Measurements from ENCODE around the gene EIF4A3.

Gene EIF4A3

DNA sequence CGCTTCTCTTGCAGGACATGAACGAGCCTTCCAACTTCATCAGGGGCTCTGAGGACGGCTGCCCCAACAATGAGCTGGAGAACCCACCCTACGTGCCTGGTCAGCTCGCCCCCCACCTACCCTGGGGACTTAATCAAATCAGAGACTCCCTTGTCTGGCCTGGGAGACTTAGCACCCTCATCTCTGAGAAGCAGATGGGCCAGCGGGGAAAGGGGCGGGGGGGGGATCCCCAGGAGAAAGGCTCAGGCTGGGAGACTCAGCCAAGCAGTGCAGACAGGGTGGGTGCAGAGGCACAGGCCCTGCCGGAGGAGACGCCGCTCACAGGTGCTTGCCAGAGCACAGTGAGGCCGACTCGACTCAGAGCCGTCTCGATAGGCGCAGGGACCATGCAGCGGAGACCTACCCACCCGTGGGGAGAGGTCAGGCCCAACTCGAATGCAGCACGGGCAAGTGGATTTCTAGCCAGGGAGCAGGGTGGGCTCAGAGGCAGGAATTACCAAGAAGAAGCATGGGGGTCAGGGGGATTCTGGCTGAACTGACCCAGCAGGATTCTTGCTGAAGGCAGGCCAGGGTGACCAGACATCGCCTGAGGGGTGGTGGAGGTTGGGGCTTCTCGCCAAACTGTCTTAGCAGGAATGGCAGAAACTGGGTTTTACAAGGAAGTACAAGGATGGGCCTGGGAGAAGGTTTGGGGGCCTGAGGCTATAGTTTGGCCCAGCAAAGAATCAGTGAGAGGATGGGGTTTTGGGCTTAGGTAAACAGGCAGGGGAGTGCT lies 35.8 kb downstream of the EIF4A3 start:
- DNase-seq = no peak

DNA sequence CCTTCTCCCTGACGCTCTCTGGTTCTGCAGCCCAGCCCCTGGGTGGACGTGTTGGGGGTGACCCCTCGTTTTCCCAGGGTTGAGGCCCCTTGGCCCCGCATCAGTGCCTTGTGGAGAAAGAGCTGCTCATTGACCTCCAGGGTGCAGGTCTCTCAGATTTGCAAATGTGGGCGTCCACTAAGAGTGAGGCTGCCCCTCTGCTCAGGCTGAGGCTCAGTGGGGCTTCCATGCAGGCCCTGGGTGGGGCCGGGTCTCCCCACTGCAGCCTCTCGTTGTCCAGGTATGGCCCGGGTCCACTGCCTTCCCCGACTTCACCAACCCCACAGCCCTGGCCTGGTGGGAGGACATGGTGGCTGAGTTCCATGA lies 36.5 kb downstream of the EIF4A3 start:
- no peak for DNase-seq

DNA sequence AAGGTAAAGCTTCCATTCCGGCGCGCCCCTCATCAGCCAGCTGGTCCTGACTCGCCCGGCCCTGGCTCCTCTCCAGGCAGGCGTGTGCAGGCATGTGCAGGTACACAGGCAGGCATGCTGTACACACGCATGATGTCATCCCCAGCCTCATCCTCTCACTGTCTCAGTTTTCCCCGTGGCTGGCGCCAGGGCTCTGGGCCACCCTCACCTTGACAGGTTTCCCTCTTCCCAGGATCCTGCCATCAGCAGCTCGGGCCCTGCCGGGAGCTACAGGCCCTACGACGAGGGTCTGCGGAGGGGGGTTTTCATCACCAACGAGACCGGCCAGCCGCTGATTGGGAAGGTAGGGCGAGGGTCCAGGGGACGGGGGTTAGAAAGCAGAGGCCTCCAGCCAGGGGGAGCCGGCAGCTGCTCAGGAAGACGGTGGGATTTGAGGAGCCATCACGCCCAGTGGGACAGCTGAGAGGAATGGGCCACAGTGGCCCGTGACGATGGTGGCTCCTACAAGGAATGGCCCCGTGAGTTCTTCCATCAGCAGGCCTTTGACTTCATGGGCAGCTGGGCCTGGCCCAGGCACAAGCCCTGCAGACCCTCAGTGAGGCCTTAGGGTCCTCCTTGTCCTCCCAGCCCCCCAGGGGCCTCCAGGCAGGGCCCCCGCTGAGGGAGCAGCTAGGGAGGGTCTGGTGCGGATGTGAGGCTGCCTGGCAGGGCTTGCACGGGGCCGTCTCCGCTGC lies 37.0 kb downstream of the EIF4A3 start:
- DNase-seq = no peak

DNA sequence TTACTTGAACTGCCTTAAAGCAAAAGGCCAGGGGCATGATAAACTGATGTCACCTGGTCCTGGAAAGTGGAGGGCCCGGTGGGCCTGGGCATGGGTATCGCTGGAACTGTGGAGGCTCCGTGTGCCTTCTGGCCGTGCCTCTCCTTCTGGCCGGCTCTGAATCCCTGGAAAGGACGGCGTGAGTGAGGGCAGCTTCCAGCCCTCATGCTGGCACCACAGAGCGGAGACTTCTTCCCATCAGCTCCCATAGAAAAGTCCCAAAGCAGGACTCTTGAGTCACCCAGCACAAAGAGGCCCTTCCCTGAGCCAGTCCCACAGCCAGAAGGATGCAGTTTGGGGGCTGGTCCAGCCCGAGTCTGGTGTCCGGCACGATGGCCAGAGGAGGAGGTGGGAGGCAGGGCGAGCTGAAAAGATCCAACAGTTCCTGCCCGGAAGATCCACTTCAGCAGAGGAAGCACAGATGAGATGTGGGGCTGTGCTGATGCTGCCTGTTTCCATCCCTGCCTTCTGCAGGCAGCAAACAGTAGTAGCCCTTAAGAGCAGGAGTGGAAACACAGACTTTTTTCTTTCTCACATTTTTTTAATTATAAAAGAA lies 37.8 kb downstream of the EIF4A3 start:
- DNase-seq = no peak

DNA sequence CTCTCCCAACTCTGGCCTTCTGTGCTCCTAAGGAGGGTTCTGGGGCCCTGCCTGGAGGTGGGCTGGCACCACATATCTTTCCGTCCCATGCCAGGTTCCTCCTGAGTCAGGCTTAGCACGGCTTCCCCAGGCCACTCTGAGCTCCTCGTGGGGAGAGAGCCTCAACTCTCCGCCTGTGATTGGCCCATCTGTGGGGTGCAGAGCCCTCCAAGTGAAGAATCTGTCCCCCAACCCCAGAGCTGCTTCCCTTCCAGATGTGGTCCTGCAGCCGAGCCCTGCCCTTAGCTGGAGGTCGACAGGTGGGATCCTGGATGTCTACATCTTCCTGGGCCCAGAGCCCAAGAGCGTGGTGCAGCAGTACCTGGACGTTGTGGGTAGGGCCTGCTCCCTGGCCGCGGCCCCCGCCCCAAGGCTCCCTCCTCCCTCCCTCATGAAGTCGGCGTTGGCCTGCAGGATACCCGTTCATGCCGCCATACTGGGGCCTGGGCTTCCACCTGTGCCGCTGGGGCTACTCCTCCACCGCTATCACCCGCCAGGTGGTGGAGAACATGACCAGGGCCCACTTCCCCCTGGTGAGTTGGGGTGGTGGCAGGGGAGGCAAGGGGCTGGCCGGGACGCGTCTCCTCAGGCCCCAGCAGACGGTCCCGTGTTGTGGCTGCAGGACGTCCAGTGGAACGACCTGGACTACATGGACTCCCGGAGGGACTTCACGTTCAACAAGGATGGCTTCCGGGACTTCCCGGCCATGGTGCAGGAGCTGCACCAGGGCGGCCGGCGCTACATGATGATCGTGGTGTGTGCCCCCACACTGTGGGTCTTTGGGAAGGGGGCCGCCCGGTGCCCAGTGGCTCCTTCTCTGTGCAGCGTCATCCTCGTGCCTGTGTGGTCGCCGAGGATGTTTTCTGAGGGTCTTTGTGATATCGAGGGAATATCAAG lies 38.6 kb downstream of the EIF4A3 start:
- DNase-seq = no peak

DNA sequence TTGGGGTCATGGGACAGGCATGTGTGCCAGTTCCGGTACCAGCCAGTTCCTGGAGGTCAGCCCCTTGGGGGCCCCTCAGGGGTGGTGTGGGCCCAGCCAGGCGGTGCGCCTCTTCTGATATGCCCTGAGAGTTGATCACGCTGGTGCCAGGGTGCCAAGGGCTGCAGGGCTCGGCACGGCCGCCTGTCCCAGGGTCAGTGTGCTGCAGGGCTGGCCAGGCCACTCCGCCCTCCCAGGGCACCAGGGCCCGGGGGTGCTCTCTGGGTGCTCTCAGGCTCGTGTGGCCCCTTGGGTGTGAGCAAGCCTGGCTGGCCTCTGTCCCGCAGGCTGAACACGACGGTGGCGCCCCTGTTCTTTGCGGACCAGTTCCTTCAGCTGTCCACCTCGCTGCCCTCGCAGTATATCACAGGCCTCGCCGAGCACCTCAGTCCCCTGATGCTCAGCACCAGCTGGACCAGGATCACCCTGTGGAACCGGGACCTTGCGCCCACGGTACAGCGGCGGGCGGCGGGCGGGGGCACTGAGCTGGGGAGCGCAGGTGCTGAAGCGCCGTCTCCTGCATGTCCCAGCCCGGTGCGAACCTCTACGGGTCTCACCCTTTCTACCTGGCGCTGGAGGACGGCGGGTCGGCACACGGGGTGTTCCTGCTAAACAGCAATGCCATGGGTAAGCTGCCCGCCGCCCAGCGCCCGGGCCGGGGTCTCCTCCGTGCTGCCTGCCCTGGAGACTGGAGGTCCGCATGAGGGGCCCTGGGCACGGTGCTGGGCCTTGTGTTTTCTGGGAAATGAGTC lies 39.5 kb downstream of the EIF4A3 start:
- DNase-seq = no peak

DNA sequence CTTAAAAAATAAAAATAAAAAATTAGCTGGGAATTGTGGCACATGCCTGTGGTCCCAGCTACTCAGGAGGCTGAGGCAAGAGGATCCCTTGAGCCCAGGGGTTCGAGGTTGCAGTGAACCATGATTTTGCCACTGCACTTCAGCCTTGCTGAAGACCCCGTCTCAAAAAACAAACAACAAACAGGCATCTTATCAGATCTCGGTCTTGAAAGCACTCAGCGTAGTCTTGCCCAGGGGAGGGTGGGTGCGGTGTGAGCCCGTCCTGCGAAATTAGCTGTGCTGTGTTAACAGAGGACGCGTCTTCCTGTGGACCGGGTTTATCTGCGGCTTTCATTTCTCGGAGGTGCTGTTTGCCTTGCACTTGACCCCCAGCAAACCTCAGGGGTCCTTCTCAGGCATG lies 40.2 kb downstream of the EIF4A3 start:
- no peak for DNase-seq

DNA sequence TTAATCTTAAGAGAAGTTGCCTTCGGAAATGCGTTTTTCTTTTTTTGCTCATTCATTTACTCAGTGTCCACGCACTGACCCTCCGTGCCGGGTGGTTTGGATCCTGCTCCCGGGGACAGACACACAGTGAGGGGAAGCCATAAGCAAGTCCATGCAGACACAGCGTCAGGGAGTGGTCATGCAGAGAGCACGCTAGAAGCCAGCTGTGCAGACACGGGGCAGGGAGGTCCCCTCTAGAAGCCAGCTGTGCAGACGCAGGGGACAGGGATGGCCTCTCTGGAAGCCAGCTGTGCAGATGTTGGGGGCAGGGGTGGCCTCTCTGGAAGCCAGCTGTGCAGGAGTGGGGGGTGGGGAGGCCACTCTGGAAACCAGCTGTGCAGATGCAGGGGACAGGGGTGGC lies 40.8 kb downstream of the EIF4A3 start:
- no peak for DNase-seq

DNA sequence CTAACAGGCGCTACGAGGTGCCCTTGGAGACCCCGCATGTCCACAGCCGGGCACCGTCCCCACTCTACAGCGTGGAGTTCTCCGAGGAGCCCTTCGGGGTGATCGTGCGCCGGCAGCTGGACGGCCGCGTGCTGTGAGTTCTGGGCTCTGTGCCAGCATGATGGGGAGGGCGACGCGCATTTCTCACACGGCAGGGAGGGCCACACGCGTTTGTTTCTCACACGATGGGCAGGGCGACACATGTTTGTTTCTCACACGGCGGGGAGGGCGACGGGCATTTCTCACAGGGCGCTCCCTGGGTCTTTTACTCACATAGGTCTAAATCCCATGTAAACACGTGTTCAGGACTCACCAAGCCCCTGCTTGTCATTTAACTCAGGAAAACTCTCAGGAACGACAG lies 41.2 kb downstream of the EIF4A3 start:
- DNase-seq = no peak

DNA sequence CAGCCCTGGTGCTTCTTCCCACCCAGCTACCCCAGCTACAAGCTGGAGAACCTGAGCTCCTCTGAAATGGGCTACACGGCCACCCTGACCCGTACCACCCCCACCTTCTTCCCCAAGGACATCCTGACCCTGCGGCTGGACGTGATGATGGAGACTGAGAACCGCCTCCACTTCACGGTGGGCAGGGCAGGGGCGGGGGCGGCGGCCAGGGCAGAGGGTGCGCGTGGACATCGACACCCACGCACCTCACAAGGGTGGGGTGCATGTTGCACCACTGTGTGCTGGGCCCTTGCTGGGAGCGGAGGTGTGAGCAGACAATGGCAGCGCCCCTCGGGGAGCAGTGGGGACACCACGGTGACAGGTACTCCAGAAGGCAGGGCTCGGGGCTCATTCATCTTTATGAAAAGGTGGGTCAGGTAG lies 42.0 kb downstream of the EIF4A3 start:
- no peak for DNase-seq

DNA sequence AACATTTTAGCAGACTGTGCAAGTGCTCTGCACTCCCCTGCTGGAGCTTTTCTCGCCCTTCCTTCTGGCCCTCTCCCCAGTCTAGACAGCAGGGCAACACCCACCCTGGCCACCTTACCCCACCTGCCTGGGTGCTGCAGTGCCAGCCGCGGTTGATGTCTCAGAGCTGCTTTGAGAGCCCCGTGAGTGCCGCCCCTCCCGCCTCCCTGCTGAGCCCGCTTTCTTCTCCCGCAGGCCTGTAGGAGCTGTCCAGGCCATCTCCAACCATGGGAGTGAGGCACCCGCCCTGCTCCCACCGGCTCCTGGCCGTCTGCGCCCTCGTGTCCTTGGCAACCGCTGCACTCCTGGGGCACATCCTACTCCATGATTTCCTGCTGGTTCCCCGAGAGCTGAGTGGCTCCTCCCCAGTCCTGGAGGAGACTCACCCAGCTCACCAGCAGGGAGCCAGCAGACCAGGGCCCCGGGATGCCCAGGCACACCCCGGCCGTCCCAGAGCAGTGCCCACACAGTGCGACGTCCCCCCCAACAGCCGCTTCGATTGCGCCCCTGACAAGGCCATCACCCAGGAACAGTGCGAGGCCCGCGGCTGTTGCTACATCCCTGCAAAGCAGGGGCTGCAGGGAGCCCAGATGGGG lies 42.5 kb downstream of the EIF4A3 start:
- peak; percentile 30 for DNase-seq

DNA sequence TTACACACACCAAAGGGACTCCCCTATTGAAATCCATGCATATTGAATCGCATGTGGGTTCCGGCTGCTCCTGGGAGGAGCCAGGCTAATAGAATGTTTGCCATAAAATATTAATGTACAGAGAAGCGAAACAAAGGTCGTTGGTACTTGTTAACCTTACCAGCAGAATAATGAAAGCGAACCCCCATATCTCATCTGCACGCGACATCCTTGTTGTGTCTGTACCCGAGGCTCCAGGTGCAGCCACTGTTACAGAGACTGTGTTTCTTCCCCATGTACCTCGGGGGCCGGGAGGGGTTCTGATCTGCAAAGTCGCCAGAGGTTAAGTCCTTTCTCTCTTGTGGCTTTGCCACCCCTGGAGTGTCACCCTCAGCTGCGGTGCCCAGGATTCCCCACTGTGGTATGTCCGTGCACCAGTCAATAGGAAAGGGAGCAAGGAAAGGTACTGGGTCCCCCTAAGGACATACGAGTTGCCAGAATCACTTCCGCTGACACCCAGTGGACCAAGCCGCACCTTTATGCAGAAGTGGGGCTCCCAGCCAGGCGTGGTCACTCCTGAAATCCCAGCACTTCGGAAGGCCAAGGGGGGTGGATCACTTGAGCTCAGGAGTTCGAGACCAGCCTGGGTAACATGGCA lies 43.4 kb downstream of the EIF4A3 start:
- DNase-seq = no peak

DNA sequence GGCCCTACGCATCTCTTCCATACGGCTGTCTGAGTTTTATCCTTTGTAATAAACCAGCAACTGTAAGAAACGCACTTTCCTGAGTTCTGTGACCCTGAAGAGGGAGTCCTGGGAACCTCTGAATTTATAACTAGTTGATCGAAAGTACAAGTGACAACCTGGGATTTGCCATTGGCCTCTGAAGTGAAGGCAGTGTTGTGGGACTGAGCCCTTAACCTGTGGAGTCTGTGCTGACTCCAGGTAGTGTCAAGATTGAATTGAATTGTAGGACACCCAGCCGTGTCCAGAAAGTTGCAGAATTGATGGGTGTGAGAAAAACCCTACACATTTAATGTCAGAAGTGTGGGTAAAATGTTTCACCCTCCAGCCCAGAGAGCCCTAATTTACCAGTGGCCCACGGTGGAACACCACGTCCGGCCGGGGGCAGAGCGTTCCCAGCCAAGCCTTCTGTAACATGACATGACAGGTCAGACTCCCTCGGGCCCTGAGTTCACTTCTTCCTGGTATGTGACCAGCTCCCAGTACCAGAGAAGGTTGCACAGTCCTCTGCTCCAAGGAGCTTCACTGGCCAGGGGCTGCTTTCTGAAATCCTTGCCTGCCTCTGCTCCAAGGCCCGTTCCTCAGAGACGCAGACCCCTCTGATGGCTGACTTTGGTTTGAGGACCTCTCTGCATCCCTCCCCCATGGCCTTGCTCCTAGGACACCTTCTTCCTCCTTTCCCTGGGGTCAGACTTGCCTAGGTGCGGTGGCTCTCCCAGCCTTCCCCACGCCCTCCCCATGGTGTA lies 44.1 kb downstream of the EIF4A3 start:
- DNase-seq = no peak

DNA sequence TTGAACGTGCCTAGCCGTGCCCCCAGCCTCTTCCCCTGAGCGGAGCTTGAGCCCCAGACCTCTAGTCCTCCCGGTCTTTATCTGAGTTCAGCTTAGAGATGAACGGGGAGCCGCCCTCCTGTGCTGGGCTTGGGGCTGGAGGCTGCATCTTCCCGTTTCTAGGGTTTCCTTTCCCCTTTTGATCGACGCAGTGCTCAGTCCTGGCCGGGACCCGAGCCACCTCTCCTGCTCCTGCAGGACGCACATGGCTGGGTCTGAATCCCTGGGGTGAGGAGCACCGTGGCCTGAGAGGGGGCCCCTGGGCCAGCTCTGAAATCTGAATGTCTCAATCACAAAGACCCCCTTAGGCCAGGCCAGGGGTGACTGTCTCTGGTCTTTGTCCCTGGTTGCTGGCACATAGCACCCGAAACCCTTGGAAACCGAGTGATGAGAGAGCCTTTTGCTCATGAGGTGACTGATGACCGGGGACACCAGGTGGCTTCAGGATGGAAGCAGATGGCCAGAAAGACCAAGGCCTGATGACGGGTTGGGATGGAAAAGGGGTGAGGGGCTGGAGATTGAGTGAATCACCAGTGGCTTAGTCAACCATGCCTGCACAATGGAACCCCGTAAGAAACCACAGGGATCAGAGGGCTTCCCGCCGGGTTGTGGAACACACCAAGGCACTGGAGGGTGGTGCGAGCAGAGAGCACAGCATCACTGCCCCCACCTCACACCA lies 44.8 kb downstream of the EIF4A3 start:
- no peak for DNase-seq

DNA sequence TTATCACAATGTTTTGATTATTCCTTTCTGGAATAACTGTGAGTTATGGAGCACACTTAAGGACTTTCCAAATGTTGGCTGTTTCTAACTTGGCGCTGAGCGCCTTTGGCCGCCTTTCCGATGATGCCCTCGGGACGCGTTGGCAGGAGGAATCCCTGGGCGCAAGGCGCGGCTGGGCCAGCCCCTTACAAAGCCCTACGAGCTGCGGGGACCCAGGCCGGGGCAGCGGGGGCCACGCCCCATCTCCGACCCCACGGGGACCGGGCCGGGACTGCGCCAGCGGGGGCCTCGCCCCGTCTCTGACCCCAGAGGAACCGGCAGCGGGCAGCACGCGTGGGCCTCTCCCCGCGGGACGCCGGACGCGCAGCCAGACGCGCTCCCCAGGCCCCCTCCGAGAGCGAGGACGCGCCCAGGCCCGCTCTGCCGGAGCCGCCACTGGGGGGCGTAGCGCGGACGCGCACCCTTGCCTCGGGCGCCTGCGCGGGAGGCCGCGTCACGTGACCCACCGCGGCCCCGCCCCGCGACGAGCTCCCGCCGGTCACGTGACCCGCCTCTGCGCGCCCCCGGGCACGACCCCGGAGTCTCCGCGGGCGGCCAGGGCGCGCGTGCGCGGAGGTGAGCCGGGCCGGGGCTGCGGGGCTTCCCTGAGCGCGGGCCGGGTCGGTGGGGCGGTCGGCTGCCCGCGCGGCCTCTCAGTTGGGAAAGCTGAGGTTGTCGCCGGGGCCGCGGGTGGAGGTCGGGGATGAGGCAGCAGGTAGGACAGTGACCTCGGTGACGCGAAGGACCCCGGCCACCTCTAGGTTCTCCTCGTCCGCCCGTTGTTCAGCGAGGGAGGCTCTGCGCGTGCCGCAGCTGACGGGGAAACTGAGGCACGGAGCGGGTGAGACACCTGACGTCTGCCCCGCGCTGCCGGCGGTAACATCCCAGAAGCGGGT lies 45.6 kb downstream of the EIF4A3 start, which contains the start of gene GAA:
Gene GAA, plus strand, starts transcription at position 571 of the 935 bp plus-strand sequence. CDS start 3,006 bp downstream, outside the sequence.
- DNase-seq = peak; percentile 53

DNA sequence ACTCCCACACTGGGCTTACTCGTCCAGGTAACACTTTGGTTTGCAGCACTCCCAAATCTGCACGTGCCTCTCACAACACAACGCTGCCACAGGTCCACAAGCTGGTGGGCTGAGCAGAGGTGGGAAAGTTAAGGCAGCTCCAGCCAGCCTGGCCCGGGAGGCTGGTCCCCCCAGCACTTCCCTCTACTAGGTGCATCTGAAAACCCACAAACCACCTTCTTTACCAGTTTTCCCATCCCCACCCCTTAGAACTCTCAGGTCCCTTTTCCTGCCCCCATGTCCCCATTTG lies 46.9 kb downstream of the EIF4A3 start:
- DNase-seq = no peak

DNA sequence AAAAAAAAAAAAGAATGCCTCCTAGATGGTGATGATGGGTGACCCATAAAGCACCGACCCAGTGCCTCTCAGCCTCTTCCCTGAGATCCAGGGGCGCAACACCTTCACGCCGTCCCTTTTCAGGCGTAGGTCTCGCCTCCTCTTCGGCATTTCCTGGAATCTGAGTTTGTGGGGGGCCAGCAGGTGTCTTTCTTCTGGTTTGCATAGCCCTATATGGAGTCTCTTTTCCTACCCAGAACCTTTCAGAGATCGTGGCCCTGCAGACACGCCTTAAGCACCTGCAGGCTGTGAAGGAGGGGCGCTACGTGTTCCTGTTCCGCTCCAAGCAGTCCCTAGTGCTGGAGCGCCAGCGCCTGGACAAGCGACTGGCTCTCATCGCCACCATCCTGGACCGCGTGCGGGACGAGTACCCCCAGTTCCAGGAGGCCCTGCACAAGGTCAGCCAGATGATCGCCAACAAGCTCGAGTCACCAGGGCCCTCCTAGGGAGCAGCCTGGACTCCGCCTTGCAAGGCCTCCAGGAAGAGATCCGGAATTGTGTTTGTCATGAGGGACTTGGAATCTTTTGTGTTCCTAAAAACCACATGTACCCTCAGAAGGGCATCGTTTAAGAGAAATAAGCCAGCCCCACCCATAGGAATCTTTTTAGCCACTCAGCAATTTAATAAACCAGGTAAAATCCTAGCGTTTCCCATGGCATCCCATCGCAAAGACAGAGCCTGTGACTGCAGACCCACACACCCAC lies 47.5 kb downstream of the EIF4A3 start:
- no peak for DNase-seq
